H1 (cell line): Measurements from ENCODE around the gene TBC1D22A. TPM values are rescaled to one million over a fixed set of nuclear protein-coding genes. Genes with fewer than 3 reads are reported as not detected.

Experiments used
- CTCF ChIA-PET: fragments of 300-600 bp; sonication (Branson Sonifier 250); formaldehyde crosslinking; loops from one replicate; lab custom pipeline; 2021; ENCODE audit not compliant: partially characterized antibody; lab: Charles Lee
- POLR2A ChIA-PET: fragments of 300-600 bp; sonication (Branson Sonifier 250); formaldehyde crosslinking; loops from one replicate; lab custom pipeline; 2021; ENCODE audit warnings: inconsistent platforms; ENCODE audit not compliant: partially characterized antibody; lab: Charles Lee
- DNase-seq, 2 experiments: peaks; one replicate each; pipeline versions ENCODE4 v3.0.0 to v3.0.0-alpha.2; 2010 to 2022; ENCODE audit warnings: low spot score in 2 of 2, low read depth in 1 of 2, mixed read lengths in 1 of 2
- FAIRE-seq: peaks from 2 replicates; lab custom pipeline; 2011; peaks lifted over from hg19 to GRCh38; lab: Jason Lieb, UNC
- H2AFZ ChIP-seq: 2 replicates; pipeline ENCODE4 v1.8.1; 2012; ENCODE audit warnings: low read length, inconsistent platforms
- H2AK5ac ChIP-seq: 2 replicates; pipeline ENCODE4 v1.6.1; 2013; ENCODE audit warnings: low read depth, low read length
- H2BK120ac ChIP-seq: replicated peaks from 2 replicates; pipeline ENCODE3; 2013; ENCODE audit warnings: low read depth, low read length, inconsistent platforms
- H2BK12ac ChIP-seq: 2 replicates; pipeline ENCODE4 v1.6.1; 2013; ENCODE audit warnings: low read depth, low read length
- H2BK15ac ChIP-seq: 2 replicates; pipeline ENCODE4 v1.6.1; 2013; ENCODE audit warnings: low read length
- H2BK20ac ChIP-seq: 2 replicates; pipeline ENCODE4 v1.6.1; 2013; ENCODE audit warnings: low read length
- H2BK5ac ChIP-seq: 2 replicates; pipeline ENCODE4 v1.6.1; 2013; ENCODE audit warnings: low read depth, low read length
- H3K14ac ChIP-seq: 2 replicates; pipeline ENCODE4 v1.6.1; 2013; ENCODE audit warnings: inconsistent platforms; ENCODE audit not compliant: insufficient read length
- H3K18ac ChIP-seq: 2 replicates; pipeline ENCODE4 v1.6.1; 2013; ENCODE audit warnings: low read length; ENCODE audit errors: extremely low read depth
- H3K23ac ChIP-seq: 2 replicates; pipeline ENCODE4 v1.6.1; 2013; ENCODE audit warnings: inconsistent platforms; ENCODE audit not compliant: insufficient read length
- H3K23me2 ChIP-seq: 2 replicates; pipeline ENCODE4 v1.6.1; 2013; ENCODE audit warnings: low read depth, low read length
- H3K27ac ChIP-seq: 2 replicates; pipeline ENCODE4 v1.6.1; 2011; ENCODE audit warnings: low read depth, low read length, inconsistent platforms
- H3K27me3 ChIP-seq, 4 experiments: replicated peaks in 1 of 4; 1 replicate in 1 of 4; 2 replicates in 3 of 4; pipeline versions ENCODE4 v1.6.1 to v1.8.1; 2011 to 2013; ENCODE audit warnings: low read length in 3 of 4, mild to moderate bottlenecking in 3 of 4, inconsistent platforms in 2 of 4, mixed read lengths in 2 of 4, moderate library complexity in 1 of 4; ENCODE audit not compliant: control insufficient read depth in 3 of 4, insufficient read depth in 3 of 4; ENCODE audit errors: extremely low read depth in 1 of 4
- H3K36me3 ChIP-seq, 4 experiments: 2 replicates each; pipeline versions ENCODE4 v1.6.1 to v1.8.1; 2011 to 2013; ENCODE audit warnings: mild to moderate bottlenecking in 4 of 4, low read length in 3 of 4, moderate library complexity in 2 of 4, control low read depth in 1 of 4, inconsistent platforms in 1 of 4; ENCODE audit not compliant: insufficient read depth in 4 of 4, control insufficient read depth in 2 of 4
- H3K4ac ChIP-seq: replicated peaks from 2 replicates; pipeline ENCODE3; 2013; ENCODE audit warnings: low read length, low read depth, mixed read lengths, inconsistent platforms; ENCODE audit not compliant: insufficient read length
- H3K4me1 ChIP-seq, 4 experiments: replicated peaks in 1 of 4; 1 replicate in 1 of 4; 2 replicates in 3 of 4; pipeline versions ENCODE4 v1.6.1 to v1.8.1; 2011 to 2013; ENCODE audit warnings: low read length in 3 of 4, inconsistent platforms in 2 of 4, mixed read lengths in 1 of 4; ENCODE audit not compliant: insufficient read depth in 4 of 4, control insufficient read depth in 3 of 4
- H3K4me2 ChIP-seq, 2 experiments: 2 replicates each; pipeline versions ENCODE4 v1.6.1 to v1.8.1; 2011 to 2013; ENCODE audit warnings: low read depth in 2 of 2, low read length in 2 of 2, control low read depth in 1 of 2, inconsistent platforms in 1 of 2, mild to moderate bottlenecking in 1 of 2; ENCODE audit not compliant: insufficient read depth in 1 of 2
- H3K4me3 ChIP-seq, 4 experiments: fragments of 200-600, 300-600 bp in 1 of 4; sonication (generic), shearing (Covaris generic), sonication (Bioruptor Twin) in 1 of 4; 2 replicates each; pipeline versions ENCODE4 v1.5.1 to v1.8.1; 2011 to 2016; ENCODE audit warnings: low read length in 4 of 4, low read depth in 3 of 4, control low read depth in 2 of 4, inconsistent platforms in 2 of 4, mild to moderate bottlenecking in 2 of 4, mixed read lengths in 1 of 4, moderate library complexity in 1 of 4; ENCODE audit not compliant: insufficient read depth in 2 of 4; ENCODE audit errors: extremely low read depth in 1 of 4
- H3K56ac ChIP-seq: replicated peaks from 2 replicates; pipeline ENCODE3; 2013; ENCODE audit warnings: low read depth, mild to moderate bottlenecking, mixed read lengths, low read length, inconsistent platforms; ENCODE audit not compliant: insufficient read length
- H3K79me1 ChIP-seq: 2 replicates; pipeline ENCODE4 v1.6.1; 2013; ENCODE audit warnings: low read depth, low read length, control low read depth
- H3K79me2 ChIP-seq, 2 experiments: 2 replicates each; pipeline versions ENCODE4 v1.6.1 to v1.8.1; 2012 to 2013; ENCODE audit warnings: low read length in 2 of 2, mild to moderate bottlenecking in 2 of 2, inconsistent platforms in 1 of 2; ENCODE audit not compliant: insufficient read depth in 2 of 2, control insufficient read depth in 1 of 2
- H3K9ac ChIP-seq, 4 experiments: replicated peaks in 1 of 4; 1 replicate in 1 of 4; 2 replicates in 3 of 4; pipeline versions ENCODE4 v1.6.1 to v1.8.1; 2011 to 2013; ENCODE audit warnings: low read depth in 3 of 4, low read length in 3 of 4, control low read depth in 2 of 4, mild to moderate bottlenecking in 2 of 4, moderate library complexity in 2 of 4, inconsistent platforms in 1 of 4; ENCODE audit errors: extremely low read depth in 1 of 4
- H3K9me3 ChIP-seq, 2 experiments: 2 replicates each; pipeline versions ENCODE4 v1.6.1 to v1.8.1; 2012 to 2013; ENCODE audit warnings: mild to moderate bottlenecking in 2 of 2, moderate library complexity in 2 of 2, control low read depth in 1 of 2, inconsistent platforms in 1 of 2, low read depth in 1 of 2, low read length in 1 of 2, mixed read lengths in 1 of 2; ENCODE audit not compliant: insufficient read depth in 2 of 2
- H4K20me1 ChIP-seq, 2 experiments: replicated peaks in 1 of 2; 2 replicates each; pipeline versions ENCODE3 to v1.8.1; 2011 to 2013; ENCODE audit warnings: inconsistent platforms in 2 of 2, low read length in 2 of 2, mild to moderate bottlenecking in 1 of 2; ENCODE audit not compliant: insufficient read depth in 2 of 2, control insufficient read depth in 1 of 2
- H4K5ac ChIP-seq: 2 replicates; pipeline ENCODE4 v1.6.1; 2013; ENCODE audit warnings: low read length, low read depth, mixed read lengths, inconsistent platforms; ENCODE audit not compliant: insufficient read length
- H4K8ac ChIP-seq: 2 replicates; pipeline ENCODE4 v1.8.0; 2013; ENCODE audit warnings: mild to moderate bottlenecking, moderate library complexity, low read length, inconsistent platforms; ENCODE audit not compliant: insufficient read depth; ENCODE audit errors: extremely low read depth
- H4K91ac ChIP-seq: replicated peaks from 2 replicates; pipeline ENCODE3; 2013; ENCODE audit warnings: low read length, mixed read lengths, inconsistent platforms; ENCODE audit not compliant: insufficient read length
- CREB1 ChIP-seq: IDR thresholded peaks from 2 replicates; pipeline ENCODE4 v1.6.1; 2012; ENCODE audit warnings: inconsistent platforms
- POLR2A ChIP-seq, 2 experiments: IDR thresholded peaks; 1 replicate in 1 of 2; 2 replicates in 1 of 2; pipeline ENCODE4 v1.6.1; 2011; ENCODE audit warnings: low read depth in 2 of 2, low read length in 2 of 2, mild to moderate bottlenecking in 2 of 2; ENCODE audit errors: control extremely low read depth in 1 of 2
- WGBS, 2 experiments: shearing (Covaris generic) in 1 of 2; methylation state at CpG; one replicate each; pipeline versions ENCODE4 v1.1.6 to v1.1.7; 2013 to 2015; ENCODE audit warnings: low lambda C conversion rate in 2 of 2, mixed read lengths in 2 of 2, inconsistent platforms in 1 of 2, low coverage in 1 of 2, missing lambda C conversion rate in 1 of 2; ENCODE audit not compliant: insufficient replicate concordance in 2 of 2, insufficient coverage in 1 of 2, insufficient read length in 1 of 2; ENCODE audit errors: extremely low coverage in 1 of 2, missing lambda C conversion rate in 1 of 2; 5-methylcytosine and 5-hydroxymethylcytosine counted together
- polyA plus RNA-seq, 7 experiments: library from polyadenylated mRNA; depleted of rRNA in 3 of 7; stranded (reverse) in 5 of 7; unstranded in 2 of 7; fragments of >200 nt in 5 of 7; fragments of 200-250 nt in 2 of 7; gene quantifications; 1 replicate in 5 of 7; 2 replicates in 1 of 7; 4 replicates in 1 of 7; pipeline versions ENCODE4 v1.2.1 to v1.2.3, GENCODE V29; 2011 to 2013; ENCODE audit warnings: missing spikeins in 2 of 7, mixed read lengths in 2 of 7
- total RNA-seq: library from RNA; stranded (reverse); fragmentation: NEBNext Ultra II Directional; extraction: Animal tissue kit (Norgen Biotek cat#: 25700); gene quantifications from 2 replicates; pipeline ENCODE4 v1.2.1, GENCODE V29; 2021

Gene TBC1D22A
- total and polyA plus RNA-seq, 2 of the 8 experiments (the other 6 are each of a cell fraction or from before 2014, with no cell fraction given), result 11.9 to 18.4 TPM

GRCh38 chr22:46799626-46800025 is 37.2 kb downstream of the TBC1D22A start:
- H3K14ac ChIP-seq, result no peak overlapping the region
- H2BK5ac ChIP-seq, result no peak overlapping the region
- no peak overlapping the region for H3K23ac ChIP-seq

More at GRCh38 chr22:46799626-46800025, 37.2 kb downstream of the TBC1D22A start:
- Histone ChIP-seq H2AK5ac (no peak overlapping the region), H3K9me3 (no peaks in the 10 kb centered on the region), H4K91ac (no peak overlapping the region), H3K4ac (no peak overlapping the region), H3K27ac (no peak overlapping the region), H2BK120ac (no peak overlapping the region), H3K4me1 (no peaks in the 10 kb centered on the region; a peak in 2 of 7 replicates), H2BK20ac (no peak overlapping the region), H3K27me3 (no peaks in the 10 kb centered on the region), H4K5ac (no peak overlapping the region), H4K20me1 (peaks cover 4 to 8% of the 10 kb centered on the region in 2 experiments), H3K23me2 (no peaks in the 10 kb centered on the region), H3K36me3 (peaks cover 0 to 3% (median 0%) of the 10 kb centered on the region in 4 experiments; a peak in 2 of 8 replicates), H2BK15ac (no peak overlapping the region), H3K79me1 (peaks cover 3% of the 10 kb centered on the region; the same call in 1 of the 2 replicates), H3K9ac (no peak overlapping the region), H2AFZ (no peak overlapping the region), H2BK12ac (no peak overlapping the region), H3K18ac (no peak overlapping the region), H3K56ac (no peak overlapping the region), H3K4me2 (no peak overlapping the region), H4K8ac (no peak overlapping the region), H3K4me3 (no peak overlapping the region), H3K79me2 (peaks cover 0 to 5% of the 10 kb centered on the region in 2 experiments; a peak in 1 of 4 replicates)
- no peak for DNase-seq
- 83% methylated on average over 11 of the region's 11 CpGs; no CpG with 5 or more reads in 1 of the 2 experiments for WGBS, 2 experiments
- no peak for FAIRE-seq
- ChIA-PET POLR2A (interaction anchor here (1.5 kb wide), 1 partner anchor 37 kb away, joined by 4 read pairs; the partner anchor contains the start of gene TBC1D22A), CTCF (interaction anchor here (1.0 to 3.3 kb wide), 6 partner anchors 9 to 325 kb away, joined by 4 to 18 read pairs (median 6); no protein-coding TSS in a partner anchor)
- TF ChIP-seq POLR2A (IDR thresholded peaks at IDR 0.05; ENCODE audit: control extremely low read depth in 1 of 2, low read depth in 2 of 2, low read length in 2 of 2), result no peak
- no peak for TF ChIP-seq CREB1
